PC-3 (cell line): ENCODE results near the gene VMAC. TPM values are rescaled to one million over a fixed set of nuclear protein-coding genes. Genes with fewer than 3 reads are reported as not detected.

Experiments
- ATAC-seq: fragments of 200-7000 bp; cut with Tn5 transposase; 2 replicates; pipeline ENCODE4 v1.9.1; 2020; ENCODE audit warnings: mild to moderate bottlenecking, moderate library complexity
- BruUV-seq: library from RNA; stranded (reverse); fragments of 400-500 nt; replicated peaks from 2 replicates; lab custom pipeline; 2021; lab: Mats Ljungman, UMichigan
- CTCF ChIA-PET: fragments of 300-600 bp; sonication (Branson Sonifier 250); formaldehyde crosslinking; loops from one replicate; lab custom pipeline; 2022; ENCODE audit warnings: antibody characterized with exemption; lab: Charles Lee
- POLR2A ChIA-PET: fragments of 300-600 bp; sonication (Branson Sonifier 250); formaldehyde crosslinking; loops from one replicate; lab custom pipeline; 2022; ENCODE audit warnings: antibody characterized with exemption; ENCODE audit not compliant: unreplicated experiment; lab: Charles Lee
- DNase-seq: peaks from one replicate; pipeline ENCODE4 v3.0.0-alpha.2; 2015
- H2AFZ ChIP-seq: fragments of 300-600 bp; sonication (generic); 2 replicates; pipeline ENCODE4 v1.6.0; 2016; ENCODE audit warnings: antibody characterized with exemption, low read length
- H3F3A ChIP-seq: fragments of 300-600 bp; sonication (generic); one replicate; pipeline ENCODE4 v1.6.0; 2017; ENCODE audit warnings: antibody characterized with exemption, low read length, control low read depth, mild to moderate bottlenecking; ENCODE audit not compliant: unreplicated experiment
- H3K27ac ChIP-seq: fragments of 300-600 bp; sonication (generic); 2 replicates; pipeline ENCODE4 v1.5.1; 2016; ENCODE audit warnings: mild to moderate bottlenecking, low read length
- H3K27me3 ChIP-seq: fragments of 300-600 bp; sonication (generic); 2 replicates; pipeline ENCODE4 v1.6.1; 2016; ENCODE audit warnings: low read length, mixed read lengths
- H3K36me3 ChIP-seq: fragments of 300-600 bp; sonication (generic); 2 replicates; pipeline ENCODE4 v1.6.1; 2016; ENCODE audit warnings: low read depth, mixed run types, low read length, mixed read lengths
- H3K4me1 ChIP-seq: fragments of 300-600 bp; sonication (generic); 2 replicates; pipeline ENCODE4 v1.5.1; 2016; ENCODE audit warnings: low read length; ENCODE audit not compliant: insufficient read depth
- H3K4me2 ChIP-seq: fragments of 300-600 bp; sonication (generic); 2 replicates; pipeline ENCODE4 v1.6.0; 2016; ENCODE audit warnings: low read length
- H3K4me3 ChIP-seq: fragments of 300-600 bp; sonication (generic); 2 replicates; pipeline ENCODE4 v1.5.1; 2016; ENCODE audit warnings: mild to moderate bottlenecking, low read length, mixed read lengths
- H3K79me2 ChIP-seq: fragments of 300-600 bp; sonication (generic); 2 replicates; pipeline ENCODE4 v1.6.1; 2017; ENCODE audit warnings: low read length, mixed read lengths
- H3K9ac ChIP-seq: fragments of 300-600 bp; sonication (generic); 2 replicates; pipeline ENCODE4 v1.6.0; 2016; ENCODE audit warnings: mild to moderate bottlenecking, low read length
- H3K9me2 ChIP-seq: fragments of 300-600 bp; sonication (generic); replicated peaks from 2 replicates; pipeline ENCODE4 v1.6.1; 2016; ENCODE audit warnings: mixed run types, low read length, mixed read lengths
- H3K9me3 ChIP-seq: fragments of 300-600 bp; sonication (generic); 2 replicates; pipeline ENCODE4 v1.6.1; 2016; ENCODE audit warnings: low read length, mixed read lengths
- H4K20me1 ChIP-seq: fragments of 300-600 bp; sonication (generic); 2 replicates; pipeline ENCODE4 v1.6.1; 2016; ENCODE audit warnings: low read length, mixed read lengths
- CTCF ChIP-seq: fragments of 300-600 bp; sonication (generic); conservative IDR thresholded peaks from 2 replicates; pipeline ENCODE4 v1.5.1; 2017; ENCODE audit warnings: antibody characterized with exemption, low read depth, mild to moderate bottlenecking, low read length
- EZH2 ChIP-seq: fragments of 300-600 bp; sonication (generic); IDR thresholded peaks from one replicate; pipeline ENCODE4 v1.6.1; 2017; ENCODE audit warnings: antibody characterized with exemption, mild to moderate bottlenecking, low read length; ENCODE audit not compliant: unreplicated experiment
- EZH2phosphoT487 ChIP-seq: fragments of 300-600 bp; sonication (generic); IDR thresholded peaks from 2 replicates; pipeline ENCODE4 v1.6.1; 2018; ENCODE audit warnings: mild to moderate bottlenecking, antibody characterized with exemption, low read length, borderline replicate concordance
- intact Hi-C: fragments of 100-400 bp; cut with micrococcal nuclease; formaldehyde crosslinking; loops from 2 replicates; pipeline ENCODE4 v1.9.0; 2023
- total RNA-seq: library from RNA; depleted of rRNA; stranded (reverse); fragments of >200 nt; gene quantifications from 2 replicates; pipeline ENCODE4 v1.2.3, GENCODE V29; 2014

VMAC gene
- total RNA-seq, 1 experiment from 2014 or later: 8.3 TPM

GRCh38 chr19:5911366-5911765 lies 6.7 kb downstream of the VMAC start:
- Histone ChIP-seq H3K27me3 (no peaks in the 10 kb centered on the region), H3K27ac (no peak overlapping the region), H3K9me3 (no peaks in the 10 kb centered on the region), H3K79me2 (0 out of 2 replicates have a peak, but pooled peaks cover 7% of the 10 kb centered on the region), H2AFZ (no peak overlapping the region), H3K36me3 (peaks cover 9% of the 10 kb centered on the region), H4K20me1 (no peaks in the 10 kb centered on the region), H3K9ac (no peak overlapping the region), H3K4me1 (peaks cover 28% of the 10 kb centered on the region), H3K4me3 (no peak overlapping the region), H3F3A (no peaks in the 10 kb centered on the region), H3K4me2 (no peak overlapping the region), H3K9me2 (no peaks in the 10 kb centered on the region)
- intact Hi-C loops: no loop called here
- ChIA-PET POLR2A (no interaction called here), CTCF (no interaction called here)
- TF ChIP-seq CTCF: no peak
- no peak for TF ChIP-seq EZH2
- TF ChIP-seq EZH2phosphoT487: no peak
- no TSS peak for BruUV-seq
- ATAC-seq: no peak
- no peak for DNase-seq

- no peaks in the 10 kb centered on the region for H4K20me1 ChIP-seq
- BruUV-seq: no TSS peak
- H3K4me1 ChIP-seq: peaks cover 28% of the 10 kb centered on the region
- 0 out of 2 replicates have a peak, but pooled peaks cover 5% of the 10 kb centered on the region for H3K79me2 ChIP-seq
- H3K4me2 ChIP-seq: peak within 1 kb of the TSS; percentile 87
- TF ChIP-seq CTCF: no peak
- TF ChIP-seq EZH2phosphoT487: no peak
- TF ChIP-seq EZH2: no peak
- peak within 1 kb of the TSS; percentile 51 for H2AFZ ChIP-seq
- H3K9ac ChIP-seq: peak within 1 kb of the TSS; percentile 69
- no peaks in the 10 kb centered on the region for H3K27me3 ChIP-seq
- DNase-seq (peak; percentile 97), ATAC-seq (peak; percentile 96)
- ChIA-PET CTCF (interaction anchor here (1.1 kb wide), 1 partner anchor 110 kb away, joined by 4 read pairs; no protein-coding TSS in a partner anchor), POLR2A (interaction anchor here (0.6 to 1.2 kb wide), 3 partner anchors 10 to 87 kb away, joined by 3 to 5 read pairs (median 4); partner anchors contain the start of genes FUT3 and VMAC)
- peaks cover 24% of the 10 kb centered on the region for H3K36me3 ChIP-seq
- peak within 1 kb of the TSS; percentile 84 for H3K27ac ChIP-seq
- no peaks in the 10 kb centered on the region for H3F3A ChIP-seq
- intact Hi-C loops: loop anchor here (1.0 to 2.0 kb wide), 2 partner anchors 10 to 49 kb away; partner anchors contain the start of gene VMAC
- no peaks in the 10 kb centered on the region for H3K9me3 ChIP-seq
- peak within 1 kb of the TSS; percentile 58 for H3K4me3 ChIP-seq
- H3K9me2 ChIP-seq: no peaks in the 10 kb centered on the region
Measured at GRCh38 chr19:5913739-5914357, 9.2 kb downstream of the VMAC start, which contains the start of gene CAPS. CAPS (plus strand) TSS chr19:5914254; CDS start chr19:5914407, 153 bp downstream.
